ENCODE data around the gene UNC5C. TPM values are rescaled to one million over a fixed set of nuclear protein-coding genes. Genes with fewer than 3 reads are reported as not detected.

UNC5C gene
- total RNA-seq, 2 experiments from 2014 or later: not detected

DNA sequence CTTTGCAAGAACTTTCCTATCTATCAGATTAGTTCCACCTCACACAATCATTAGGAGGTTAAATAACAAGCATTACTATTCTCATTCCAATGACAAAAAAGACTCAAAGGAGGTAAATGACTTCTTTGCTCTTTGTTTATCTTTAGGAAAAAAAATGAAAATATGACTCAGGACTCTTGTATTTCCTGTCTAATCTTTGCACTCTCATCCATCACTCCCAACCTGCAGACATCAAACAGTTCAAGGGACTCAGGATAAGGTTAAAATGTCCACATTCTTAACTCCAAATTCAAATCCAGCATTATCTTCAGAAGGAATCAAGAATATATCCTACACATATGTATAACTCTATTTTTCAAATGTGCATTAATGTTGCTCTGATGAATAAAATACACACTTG, 139.6 kb downstream of the UNC5C start:
- TF ChIP-seq CTCF (IDR thresholded peaks at IDR 0.05): no peak

GRCh38 chr4:95402299-95402698, 146.5 kb downstream of the UNC5C start:
- no peaks in the 10 kb centered on the region for H3K4me1 ChIP-seq (ENCODE audit: insufficient read depth, low read length)
- H3K4me3 Mint-ChIP-seq: no peak overlapping the region
- no peaks in the 10 kb centered on the region for H3K27me3 ChIP-seq (ENCODE audit: control insufficient read depth in 1 of 2, insufficient read depth in 2 of 2, low read length in 2 of 2)
- no peak for TF ChIP-seq CTCF (IDR thresholded peaks at IDR 0.05)
- H3K4me3 ChIP-seq (ENCODE audit: low read length): no peak overlapping the region
- H3K36me3 Mint-ChIP-seq (ENCODE audit: low read depth): no peaks in the 10 kb centered on the region
- H3K36me3 ChIP-seq (ENCODE audit: insufficient read depth, low read length): no peaks in the 10 kb centered on the region
- ChIA-PET POLR2A (no interaction called here), CTCF (no interaction called here)
- H3K27ac ChIP-seq (ENCODE audit: low read depth in 1 of 2, low read length in 2 of 2): no peak overlapping the region
- intact Hi-C loops (cut with DNase I, micrococcal nuclease): no loop called here
- H3K27me3 Mint-ChIP-seq: no peaks in the 10 kb centered on the region
- ATAC-seq (ENCODE audit: poor library complexity): no peak
- no peaks in the 10 kb centered on the region for H3K9me3 ChIP-seq (ENCODE audit: control insufficient read depth in 1 of 2, insufficient read depth in 1 of 2, low read length in 2 of 2)
- H3K27ac Mint-ChIP-seq: no peak overlapping the region
- no peaks in the 10 kb centered on the region for H3K9me3 Mint-ChIP-seq
- no peak for DNase-seq
- H3K4me1 Mint-ChIP-seq (ENCODE audit: low read depth): no peaks in the 10 kb centered on the region

More for the DNA sequence above, 139.6 kb downstream of the UNC5C start:
- Mint-ChIP-seq H3K4me1 (ENCODE audit: low read depth) (no peaks in the 10 kb centered on the region), H3K27me3 (no peaks in the 10 kb centered on the region), H3K27ac (no peak overlapping the region), H3K36me3 (ENCODE audit: low read depth) (no peaks in the 10 kb centered on the region), H3K4me3 (no peak overlapping the region), H3K9me3 (no peaks in the 10 kb centered on the region)
- POLR2A ChIA-PET: no interaction called here
- CTCF ChIA-PET: no interaction called here
- intact Hi-C loops (cut with DNase I, micrococcal nuclease): no loop called here
- ATAC-seq (ENCODE audit: poor library complexity) (no peak), DNase-seq (no peak)
- no peak overlapping the region for H3K27ac ChIP-seq (ENCODE audit: low read depth in 1 of 2, low read length in 2 of 2)
- H3K4me3 ChIP-seq (ENCODE audit: low read length): no peak overlapping the region
- H3K4me1 ChIP-seq (ENCODE audit: insufficient read depth, low read length): no peaks in the 10 kb centered on the region
- no peaks in the 10 kb centered on the region for H3K27me3 ChIP-seq (ENCODE audit: control insufficient read depth in 1 of 2, insufficient read depth in 2 of 2, low read length in 2 of 2)
- no peaks in the 10 kb centered on the region for H3K36me3 ChIP-seq (ENCODE audit: insufficient read depth, low read length)
- no peaks in the 10 kb centered on the region for H3K9me3 ChIP-seq (ENCODE audit: control insufficient read depth in 1 of 2, insufficient read depth in 1 of 2, low read length in 2 of 2)

DNA sequence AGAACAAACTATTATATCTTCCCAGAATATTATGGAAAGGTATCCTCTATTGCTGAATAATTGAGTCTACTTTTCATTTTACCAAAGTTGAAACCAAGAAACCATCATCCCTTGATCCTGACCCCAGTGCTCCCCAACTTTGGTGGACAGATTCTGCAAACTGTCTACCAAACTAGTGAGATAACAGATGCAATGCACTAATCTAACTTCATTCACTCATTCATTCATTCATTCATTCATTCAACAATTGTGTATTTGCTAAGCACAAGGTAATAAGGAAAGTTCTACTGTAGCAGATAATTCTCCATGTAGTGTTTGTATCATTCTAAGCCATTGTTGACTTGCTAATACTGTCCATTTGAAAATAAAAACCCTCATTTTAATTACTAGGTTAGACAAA, 150.6 kb downstream of the UNC5C start:
- no peak overlapping the region for H3K4me3 Mint-ChIP-seq
- H3K36me3 Mint-ChIP-seq (ENCODE audit: low read depth): no peaks in the 10 kb centered on the region
- Histone ChIP-seq H3K4me1 (ENCODE audit: insufficient read depth, low read length) (no peaks in the 10 kb centered on the region), H3K4me3 (ENCODE audit: low read length) (no peak overlapping the region), H3K9me3 (ENCODE audit: control insufficient read depth in 1 of 2, insufficient read depth in 1 of 2, low read length in 2 of 2) (no peaks in the 10 kb centered on the region), H3K27me3 (ENCODE audit: control insufficient read depth in 1 of 2, insufficient read depth in 2 of 2, low read length in 2 of 2) (no peaks in the 10 kb centered on the region), H3K27ac (ENCODE audit: low read depth in 1 of 2, low read length in 2 of 2) (no peak overlapping the region), H3K36me3 (ENCODE audit: insufficient read depth, low read length) (no peaks in the 10 kb centered on the region)
- intact Hi-C loops (cut with DNase I, micrococcal nuclease): no loop called here
- ChIA-PET CTCF (no interaction called here), POLR2A (no interaction called here)
- ATAC-seq (ENCODE audit: poor library complexity) (no peak), DNase-seq (no peak)
- H3K9me3 Mint-ChIP-seq: no peaks in the 10 kb centered on the region
- no peak for TF ChIP-seq CTCF (IDR thresholded peaks at IDR 0.05)
- no peaks in the 10 kb centered on the region for H3K4me1 Mint-ChIP-seq (ENCODE audit: low read depth)
- H3K27ac Mint-ChIP-seq: no peak overlapping the region
- no peaks in the 10 kb centered on the region for H3K27me3 Mint-ChIP-seq
